CD4-positive, alpha-beta memory T cell (primary cell): ENCODE measurements around the gene EXPH5. TPM values are rescaled to one million over a fixed set of nuclear protein-coding genes. Genes with fewer than 3 reads are reported as not detected.

Experiments used
- CTCF ChIA-PET: fragments of 350-600 bp; sonication (Branson Sonifier 250); formaldehyde crosslinking; loops from one replicate; lab custom pipeline; 2021; ENCODE audit warnings: inconsistent platforms; ENCODE audit not compliant: partially characterized antibody; lab: Charles Lee
- POLR2A ChIA-PET: fragments of 350-600 bp; sonication (Branson Sonifier 250); formaldehyde crosslinking; loops from one replicate; lab custom pipeline; 2021; ENCODE audit not compliant: partially characterized antibody; lab: Charles Lee
- DNase-seq, 5 donors: peaks; one replicate each; pipeline versions ENCODE4 v3.0.0 to v3.0.0-alpha.2; 2020 to 2022; ENCODE audit warnings: mixed read lengths in 1 of 5
- H3K27ac ChIP-seq: one replicate; pipeline ENCODE4 v1.7.0; 2013; ENCODE audit warnings: low read depth, low read length
- H3K27me3 ChIP-seq: 2 replicates; pipeline ENCODE4 v1.7.0; 2013; ENCODE audit warnings: mild to moderate bottlenecking, low read length, moderate library complexity; ENCODE audit not compliant: insufficient read depth
- H3K36me3 ChIP-seq: 2 replicates; pipeline ENCODE4 v1.7.0; 2013; ENCODE audit warnings: mild to moderate bottlenecking, low read length, moderate library complexity; ENCODE audit not compliant: insufficient read depth
- H3K4me1 ChIP-seq: 2 replicates; pipeline ENCODE4 v1.7.0; 2013; ENCODE audit warnings: mild to moderate bottlenecking, low read length, moderate library complexity; ENCODE audit not compliant: insufficient read depth
- H3K4me3 ChIP-seq, 2 donors: one replicate each; pipeline ENCODE4 v1.7.0; 2013; ENCODE audit warnings: low read length in 2 of 2, mild to moderate bottlenecking in 1 of 2
- H3K9me3 ChIP-seq, 2 donors: one replicate each; pipeline ENCODE4 v1.7.0; 2013; ENCODE audit warnings: low read length in 2 of 2, control low read depth in 1 of 2; ENCODE audit not compliant: control insufficient read depth in 1 of 2
- H3K27ac Mint-ChIP-seq, 7 donors: one replicate each; pipeline ENCODE4 v1.8.0; 2020 to 2021; ENCODE audit warnings: mixed read lengths in 7 of 7, mild to moderate bottlenecking in 6 of 7, inconsistent platforms in 3 of 7, moderate library complexity in 3 of 7
- H3K27me3 Mint-ChIP-seq, 2 donors: one replicate each; pipeline ENCODE4 v1.8.0; 2020 to 2021; ENCODE audit warnings: mixed read lengths in 2 of 2
- H3K36me3 Mint-ChIP-seq, 2 donors: one replicate each; pipeline ENCODE4 v1.8.0; 2020 to 2021; ENCODE audit warnings: mixed read lengths in 2 of 2, inconsistent platforms in 1 of 2, mild to moderate bottlenecking in 1 of 2
- H3K4me1 Mint-ChIP-seq, 4 donors: one replicate each; pipeline ENCODE4 v1.8.0; 2020 to 2021; ENCODE audit warnings: mixed read lengths in 4 of 4, mild to moderate bottlenecking in 1 of 4
- H3K4me3 Mint-ChIP-seq, 8 donors: one replicate each; pipeline ENCODE4 v1.8.0; 2020 to 2021; ENCODE audit warnings: mixed read lengths in 8 of 8, mild to moderate bottlenecking in 7 of 8, moderate library complexity in 6 of 8, inconsistent platforms in 3 of 8
- H3K9me3 Mint-ChIP-seq, 8 donors: one replicate each; pipeline ENCODE4 v1.8.0; 2020 to 2021; ENCODE audit warnings: mixed read lengths in 8 of 8, mild to moderate bottlenecking in 5 of 8, inconsistent platforms in 3 of 8, moderate library complexity in 1 of 8
- intact Hi-C: fragments of 100-400 bp; cut with micrococcal nuclease; formaldehyde crosslinking; loops from one replicate; pipeline ENCODE4 v1.15.1; 2023
- polyA plus RNA-seq, 2 donors: library from polyadenylated mRNA; unstranded; fragments of 300-500 nt; fragmentation: Illumina TruSeq; gene quantifications; one replicate each; pipeline ENCODE4 v1.2.3, GENCODE V29; 2021
- total RNA-seq, 2 experiments: library from RNA; stranded (reverse); gene quantifications; one replicate each; pipeline ENCODE4 v1.2.3, GENCODE V29; 2021

EXPH5 gene
- total and polyA plus RNA-seq, 4 experiments from 2014 or later = 0.39 to 4.0 (median 1.8) TPM

GRCh38 chr11:108472681-108473080 lies 120.9 kb downstream of the EXPH5 start:
- no peak for DNase-seq
- H3K36me3 ChIP-seq = peaks cover 3% of the 10 kb centered on the region
- Mint-ChIP-seq H3K27me3 (no peaks in the 10 kb centered on the region), H3K36me3 (peaks cover 16 to 20% of the 10 kb centered on the region in 2 donors), H3K9me3 (no peaks in the 10 kb centered on the region), H3K4me1 (peaks cover 0 to 4% (median 0%) of the 10 kb centered on the region in 4 donors), H3K27ac (no peak overlapping the region), H3K4me3 (no peak overlapping the region)
- intact Hi-C loops = no loop called here
- POLR2A ChIA-PET = no interaction called here
- no peak overlapping the region for H3K4me3 ChIP-seq
- no peaks in the 10 kb centered on the region for H3K27me3 ChIP-seq
- CTCF ChIA-PET = no interaction called here
- H3K4me1 ChIP-seq = no peaks in the 10 kb centered on the region
- no peak overlapping the region for H3K27ac ChIP-seq
- no peaks in the 10 kb centered on the region for H3K9me3 ChIP-seq

- Histone ChIP-seq H3K36me3 (peaks cover 3% of the 10 kb centered on the region), H3K27ac (peak overlapping the region; percentile 95), H3K4me1 (peaks cover 8% of the 10 kb centered on the region), H3K9me3 (no peaks in the 10 kb centered on the region), H3K27me3 (no peaks in the 10 kb centered on the region), H3K4me3 (no peak overlapping the region)
- DNase-seq = no peak
- Mint-ChIP-seq H3K27me3 (no peaks in the 10 kb centered on the region), H3K27ac (peak overlapping the region in 6 of 7 donors; percentile 97 to 100 (median 100)), H3K4me3 (peak overlapping the region in 6 of 8 donors; percentile 11 to 96 (median 43)), H3K9me3 (no peaks in the 10 kb centered on the region), H3K36me3 (peaks cover under 1 to 9% of the 10 kb centered on the region in 2 donors), H3K4me1 (peaks cover 5 to 16% (median 9%) of the 10 kb centered on the region in 4 donors)
- intact Hi-C loops = loop anchor here (5.0 to 10.0 kb wide), 3 partner anchors 346 to 1014 kb away; partner anchors contain the start of genes ACAT1, ALKBH8 and CWF19L2
- ChIA-PET POLR2A (interaction anchor here (0.6 to 3.2 kb wide), 6 partner anchors 17 to 970 kb away, joined by 3 to 43 read pairs (median 6); partner anchors contain the start of genes ATM, EXPH5, NPAT and POGLUT3), CTCF (interaction anchor here (1.5 kb wide), 1 partner anchor 13 kb away, joined by 4 read pairs; no protein-coding TSS in a partner anchor)
Observed at GRCh38 chr11:108468478-108468864, 125.1 kb downstream of the EXPH5 start.

- DNase-seq = peak; percentile 96 to 97 (median 97)
- Histone ChIP-seq H3K4me3 (peak within 1 kb of the TSS; percentile 40 to 94), H3K9me3 (no peaks in the 10 kb centered on the region), H3K36me3 (no peaks in the 10 kb centered on the region), H3K4me1 (peaks cover 8% of the 10 kb centered on the region), H3K27me3 (no peaks in the 10 kb centered on the region), H3K27ac (peak within 1 kb of the TSS; percentile 95)
- peaks cover 0 to 9% of the 10 kb centered on the region in 2 donors for H3K36me3 Mint-ChIP-seq
- H3K4me3 Mint-ChIP-seq = peak within 1 kb of the TSS; percentile 96 to 100 (median 97)
- POLR2A ChIA-PET = interaction anchor here (0.8 to 3.2 kb wide), 8 partner anchors 28 to 458 kb away, joined by 3 to 43 read pairs (median 5); partner anchors contain the start of genes ATM, CUL5, DDX10 and EXPH5
- peak within 1 kb of the TSS; percentile 97 to 100 (median 100) for H3K27ac Mint-ChIP-seq
- CTCF ChIA-PET = interaction anchor here (1.5 kb wide), 1 partner anchor 14 kb away, joined by 4 read pairs; no protein-coding TSS in a partner anchor
- H3K9me3 Mint-ChIP-seq = no peaks in the 10 kb centered on the region
- H3K4me1 Mint-ChIP-seq = peaks cover 5 to 16% (median 9%) of the 10 kb centered on the region in 4 donors
- intact Hi-C loops = loop anchor here (1.0 to 10.0 kb wide), 8 partner anchors 30 to 1012 kb away; partner anchors contain the start of genes ACAT1, ALKBH8, CWF19L2 and DDX10
- H3K27me3 Mint-ChIP-seq = no peaks in the 10 kb centered on the region
Observed at GRCh38 chr11:108467091-108467823, 126.3 kb downstream of the EXPH5 start, which contains the start of gene C11orf65. Gene C11orf65 (minus strand): TSS chr11:108467529. CDS start chr11:108461559, 5,970 bp downstream.

GRCh38 chr11:108466405-108466804 lies 127.2 kb downstream of the EXPH5 start:
- CTCF ChIA-PET = no interaction called here
- Histone ChIP-seq H3K27ac (peak overlapping the region; percentile 95), H3K4me1 (peaks cover 8% of the 10 kb centered on the region), H3K9me3 (no peaks in the 10 kb centered on the region), H3K36me3 (no peaks in the 10 kb centered on the region), H3K4me3 (peak overlapping the region; percentile 40 to 94), H3K27me3 (no peaks in the 10 kb centered on the region)
- peaks cover 0 to 9% of the 10 kb centered on the region in 2 donors for H3K36me3 Mint-ChIP-seq
- POLR2A ChIA-PET = interaction anchor here (0.8 to 3.2 kb wide), 8 partner anchors 28 to 457 kb away, joined by 3 to 43 read pairs (median 5); partner anchors contain the start of genes ATM, CUL5, DDX10 and EXPH5
- H3K27ac Mint-ChIP-seq = peak overlapping the region; percentile 97 to 100 (median 100)
- peaks cover 5 to 16% (median 9%) of the 10 kb centered on the region in 4 donors for H3K4me1 Mint-ChIP-seq
- intact Hi-C loops = loop anchor here (5.0 to 10.0 kb wide), 3 partner anchors 344 to 1012 kb away; partner anchors contain the start of genes ACAT1, ALKBH8 and CWF19L2
- peak in 1 of 5 donors; percentile 39 for DNase-seq
- no peaks in the 10 kb centered on the region for H3K9me3 Mint-ChIP-seq
- H3K27me3 Mint-ChIP-seq = no peaks in the 10 kb centered on the region
- peak overlapping the region; percentile 96 to 100 (median 97) for H3K4me3 Mint-ChIP-seq

Other genes with a start within 250 kb of the EXPH5 start
- under 1 TPM; 0.30 to 0.93 TPM for gene C11orf65, start 126.2 kb downstream of the EXPH5 start, total RNA-seq
- 1 to 10 TPM in 1 of 2 donors, not detected in 1; 1.0 TPM for gene C11orf65, start 126.2 kb downstream of the EXPH5 start, polyA plus RNA-seq
- gene POGLUT3, start 95.4 kb downstream of the EXPH5 start, total RNA-seq = 1 to 10 TPM; 7.2 to 7.6 TPM
- gene POGLUT3, start 95.4 kb downstream of the EXPH5 start, polyA plus RNA-seq = 10 to 100 TPM; 11.0 to 12.3 TPM
- gene DDX10, start 71.3 kb upstream of the EXPH5 start, total RNA-seq = 10 to 100 TPM; 17.4 to 18.2 TPM
- 10 to 100 TPM; 15.7 to 16.1 TPM for gene DDX10, start 71.3 kb upstream of the EXPH5 start, polyA plus RNA-seq